ENCODE results near the gene TECR. TPM values are rescaled to one million over a fixed set of nuclear protein-coding genes. Genes with fewer than 3 reads are reported as not detected.
A peak's percentile ranks its signal among the peaks of the same experiment; 100 is the strongest.

The TECR gene
- total and polyA plus RNA-seq, 9 of the 15 experiments (the other 6 are each of a cell fraction or from before 2014, with no cell fraction given), result 29.3 to 211 (median 81.4) TPM

MicroRNAs encoded within 50 kb of the gene (microRNA counts, 767-probe panel; counts per million panel counts)
- not detected for microRNA hsa-miR-639

Small RNAs within 50 kb of the gene (microRNA-seq; reads per million reads assigned to microRNA genes)
- gene MIR639 (ENCODE audit: borderline microRNAs expressed), result 0.91 reads per million, percentile 4 among the genes with 10 or more reads in this experiment

Small RNAs within 50 kb of the gene (small RNA-seq; reads per million reads assigned to genes)
- not detected for gene RN7SL842P
- gene SNRPGP15, result not detected

Other genes with a start within 250 kb of the TECR start
Only the 7 nearest of the 11 such genes appear.
- gene DDX39A, start 110.3 kb upstream of the TECR start, total RNA-seq (2014; rRNA removed), result 239 and 284 TPM in 2 replicates
- gene DDX39A, start 110.3 kb upstream of the TECR start, total RNA-seq (2014; rRNA removed; fragmentation: Illumina TruSeq; extraction: Trizol), result 75.4 and 90.3 TPM in 2 replicates
- 163 and 166 TPM in 2 replicates for gene DDX39A, start 110.3 kb upstream of the TECR start, total RNA-seq (2015; rRNA removed; fragmentation: Illumina TruSeq; extraction: Trizol)
- 244 and 249 TPM in 2 replicates for gene DDX39A, start 110.3 kb upstream of the TECR start, total RNA-seq (2021)
- 120 and 136 TPM in 2 replicates for gene DDX39A, start 110.3 kb upstream of the TECR start, polyA plus RNA-seq (2011; rRNA removed)
- gene DDX39A, start 110.3 kb upstream of the TECR start, polyA plus RNA-seq (2014; fragmentation: Illumina TruSeq; extraction: Trizol), result 140 and 177 TPM in 2 replicates
- gene DDX39A, start 110.3 kb upstream of the TECR start, polyA plus RNA-seq (2014; fragmentation: Nextera tagmentation; extraction: Ambion mirVana), result 100 to 1,000 TPM; 188 to 230 TPM
- gene DDX39A, start 110.3 kb upstream of the TECR start, polyA plus RNA-seq (2014; rRNA removed), result 239 and 250 TPM in 2 replicates
- gene PKN1, start 96.3 kb upstream of the TECR start, total RNA-seq (2014; rRNA removed), result 108 and 133 TPM in 2 replicates
- gene PKN1, start 96.3 kb upstream of the TECR start, total RNA-seq (2014; rRNA removed; fragmentation: Illumina TruSeq; extraction: Trizol), result 25.8 and 37.3 TPM in 2 replicates
- 75.0 and 80.6 TPM in 2 replicates for gene PKN1, start 96.3 kb upstream of the TECR start, total RNA-seq (2015; rRNA removed; fragmentation: Illumina TruSeq; extraction: Trizol)
- gene PKN1, start 96.3 kb upstream of the TECR start, total RNA-seq (2021), result 222 and 228 TPM in 2 replicates
- 52.1 and 63.7 TPM in 2 replicates for gene PKN1, start 96.3 kb upstream of the TECR start, polyA plus RNA-seq (2011; rRNA removed)
- gene PKN1, start 96.3 kb upstream of the TECR start, polyA plus RNA-seq (2014; fragmentation: Illumina TruSeq; extraction: Trizol), result 77.5 and 97.5 TPM in 2 replicates
- gene PKN1, start 96.3 kb upstream of the TECR start, polyA plus RNA-seq (2014; fragmentation: Nextera tagmentation; extraction: Ambion mirVana), result under 1 TPM; 0.30 to 0.57 TPM
- 97.3 and 108 TPM in 2 replicates for gene PKN1, start 96.3 kb upstream of the TECR start, polyA plus RNA-seq (2014; rRNA removed)
- 0.27 and 0.29 TPM in 2 replicates for gene PTGER1, start 54.2 kb upstream of the TECR start, total RNA-seq (2014; rRNA removed)
- gene PTGER1, start 54.2 kb upstream of the TECR start, total RNA-seq (2014; rRNA removed; fragmentation: Illumina TruSeq; extraction: Trizol), result not detected in 2 replicates
- gene PTGER1, start 54.2 kb upstream of the TECR start, total RNA-seq (2015; rRNA removed; fragmentation: Illumina TruSeq; extraction: Trizol), result not detected in 2 replicates
- gene PTGER1, start 54.2 kb upstream of the TECR start, total RNA-seq (2021), result 0.29 and 0.35 TPM in 2 replicates
- 0.06 TPM in 1 of 2 replicates, not detected in the other for gene PTGER1, start 54.2 kb upstream of the TECR start, polyA plus RNA-seq (2011; rRNA removed)
- not detected in 2 replicates for gene PTGER1, start 54.2 kb upstream of the TECR start, polyA plus RNA-seq (2014; fragmentation: Illumina TruSeq; extraction: Trizol)
- gene PTGER1, start 54.2 kb upstream of the TECR start, polyA plus RNA-seq (2014; fragmentation: Nextera tagmentation; extraction: Ambion mirVana), result not detected
- gene PTGER1, start 54.2 kb upstream of the TECR start, polyA plus RNA-seq (2014; rRNA removed), result 0.34 and 0.36 TPM in 2 replicates
- 54.7 and 71.2 TPM in 2 replicates for gene GIPC1, start 33.5 kb upstream of the TECR start, total RNA-seq (2014; rRNA removed)
- 7.8 and 12.0 TPM in 2 replicates for gene GIPC1, start 33.5 kb upstream of the TECR start, total RNA-seq (2014; rRNA removed; fragmentation: Illumina TruSeq; extraction: Trizol)
- 39.7 and 46.3 TPM in 2 replicates for gene GIPC1, start 33.5 kb upstream of the TECR start, total RNA-seq (2015; rRNA removed; fragmentation: Illumina TruSeq; extraction: Trizol)
- 49.7 and 51.7 TPM in 2 replicates for gene GIPC1, start 33.5 kb upstream of the TECR start, total RNA-seq (2021)
- 24.8 and 26.6 TPM in 2 replicates for gene GIPC1, start 33.5 kb upstream of the TECR start, polyA plus RNA-seq (2011; rRNA removed)
- gene GIPC1, start 33.5 kb upstream of the TECR start, polyA plus RNA-seq (2014; fragmentation: Illumina TruSeq; extraction: Trizol), result 13.6 and 35.1 TPM in 2 replicates
- gene GIPC1, start 33.5 kb upstream of the TECR start, polyA plus RNA-seq (2014; fragmentation: Nextera tagmentation; extraction: Ambion mirVana), result 1 to 10 TPM in 1 of 2 experiments, under 1 TPM in 1; 0.49 to 1.1 TPM
- 50.8 and 52.2 TPM in 2 replicates for gene GIPC1, start 33.5 kb upstream of the TECR start, polyA plus RNA-seq (2014; rRNA removed)
- gene DNAJB1, start 11.2 kb upstream of the TECR start, total RNA-seq (2014; rRNA removed), result 62.1 and 71.5 TPM in 2 replicates
- gene DNAJB1, start 11.2 kb upstream of the TECR start, total RNA-seq (2014; rRNA removed; fragmentation: Illumina TruSeq; extraction: Trizol), result 51.2 and 60.9 TPM in 2 replicates
- 85.3 and 86.5 TPM in 2 replicates for gene DNAJB1, start 11.2 kb upstream of the TECR start, total RNA-seq (2015; rRNA removed; fragmentation: Illumina TruSeq; extraction: Trizol)
- gene DNAJB1, start 11.2 kb upstream of the TECR start, total RNA-seq (2021), result 94.8 and 99.9 TPM in 2 replicates
- 83.5 and 113 TPM in 2 replicates for gene DNAJB1, start 11.2 kb upstream of the TECR start, polyA plus RNA-seq (2011; rRNA removed)
- 78.3 and 100 TPM in 2 replicates for gene DNAJB1, start 11.2 kb upstream of the TECR start, polyA plus RNA-seq (2014; fragmentation: Illumina TruSeq; extraction: Trizol)
- 10 to 100 TPM; 13.2 to 16.2 TPM for gene DNAJB1, start 11.2 kb upstream of the TECR start, polyA plus RNA-seq (2014; fragmentation: Nextera tagmentation; extraction: Ambion mirVana)
- gene DNAJB1, start 11.2 kb upstream of the TECR start, polyA plus RNA-seq (2014; rRNA removed), result 61.7 and 79.2 TPM in 2 replicates
- 842 and 854 TPM in 2 replicates for gene NDUFB7, start 42.5 kb downstream of the TECR start, total RNA-seq (2014; rRNA removed)
- gene NDUFB7, start 42.5 kb downstream of the TECR start, total RNA-seq (2014; rRNA removed; fragmentation: Illumina TruSeq; extraction: Trizol), result 7.4 and 14.9 TPM in 2 replicates
- gene NDUFB7, start 42.5 kb downstream of the TECR start, total RNA-seq (2015; rRNA removed; fragmentation: Illumina TruSeq; extraction: Trizol), result 227 and 243 TPM in 2 replicates
- 289 and 313 TPM in 2 replicates for gene NDUFB7, start 42.5 kb downstream of the TECR start, total RNA-seq (2021)
- 137 and 185 TPM in 2 replicates for gene NDUFB7, start 42.5 kb downstream of the TECR start, polyA plus RNA-seq (2011; rRNA removed)
- gene NDUFB7, start 42.5 kb downstream of the TECR start, polyA plus RNA-seq (2014; fragmentation: Illumina TruSeq; extraction: Trizol), result 37.6 and 257 TPM in 2 replicates
- 10 to 100 TPM; 31.3 to 91.8 TPM for gene NDUFB7, start 42.5 kb downstream of the TECR start, polyA plus RNA-seq (2014; fragmentation: Nextera tagmentation; extraction: Ambion mirVana)
- 810 and 833 TPM in 2 replicates for gene NDUFB7, start 42.5 kb downstream of the TECR start, polyA plus RNA-seq (2014; rRNA removed)
- not detected in 2 replicates for gene CLEC17A, start 53.5 kb downstream of the TECR start, total RNA-seq (2014; rRNA removed)
- gene CLEC17A, start 53.5 kb downstream of the TECR start, total RNA-seq (2014; rRNA removed; fragmentation: Illumina TruSeq; extraction: Trizol), result not detected in 2 replicates
- gene CLEC17A, start 53.5 kb downstream of the TECR start, total RNA-seq (2015; rRNA removed; fragmentation: Illumina TruSeq; extraction: Trizol), result not detected in 2 replicates
- gene CLEC17A, start 53.5 kb downstream of the TECR start, total RNA-seq (2021), result not detected in 2 replicates
- gene CLEC17A, start 53.5 kb downstream of the TECR start, polyA plus RNA-seq (2011; rRNA removed), result 0.03 TPM in 1 of 2 replicates, not detected in the other
- not detected in 2 replicates for gene CLEC17A, start 53.5 kb downstream of the TECR start, polyA plus RNA-seq (2014; fragmentation: Illumina TruSeq; extraction: Trizol)
- gene CLEC17A, start 53.5 kb downstream of the TECR start, polyA plus RNA-seq (2014; fragmentation: Nextera tagmentation; extraction: Ambion mirVana), result not detected
- gene CLEC17A, start 53.5 kb downstream of the TECR start, polyA plus RNA-seq (2014; rRNA removed), result not detected in 2 replicates